H1 (cell line): Measurements from ENCODE around the gene KRT6C. TPM values are rescaled to one million over a fixed set of nuclear protein-coding genes. Genes with fewer than 3 reads are reported as not detected.

ENCODE experiments used
- CHD1 ChIP-seq: IDR thresholded peaks from 2 replicates; pipeline ENCODE4 v1.6.1; 2012; ENCODE audit warnings: low read depth, low read length, improper control_type of control experiment
- GABPA ChIP-seq: IDR thresholded peaks from 2 replicates; pipeline ENCODE4 v1.6.1; 2011; ENCODE audit warnings: mild to moderate bottlenecking, low read length, moderate library complexity, borderline replicate concordance; ENCODE audit not compliant: insufficient read depth
- RFX5 ChIP-seq: IDR thresholded peaks from 2 replicates; pipeline ENCODE4 v1.6.1; 2011; ENCODE audit warnings: low read depth, low read length, improper control_type of control experiment, borderline replicate concordance
- polyA plus RNA-seq, 7 experiments: library from polyadenylated mRNA; depleted of rRNA in 3 of 7; stranded (reverse) in 5 of 7; unstranded in 2 of 7; fragments of >200 nt in 5 of 7; fragments of 200-250 nt in 2 of 7; gene quantifications; 1 replicate in 5 of 7; 2 replicates in 1 of 7; 4 replicates in 1 of 7; pipeline versions ENCODE4 v1.2.1 to v1.2.3, GENCODE V29; 2011 to 2013; ENCODE audit warnings: missing spikeins in 2 of 7, mixed read lengths in 2 of 7
- total RNA-seq: library from RNA; stranded (reverse); fragmentation: NEBNext Ultra II Directional; extraction: Animal tissue kit (Norgen Biotek cat#: 25700); gene quantifications from 2 replicates; pipeline ENCODE4 v1.2.1, GENCODE V29; 2021

Gene KRT6C
- total and polyA plus RNA-seq, 2 of the 8 experiments (the other 6 are each of a cell fraction or from before 2014, with no cell fraction given), result not detected

GRCh38 chr12:52439845-52440244 lies 33.8 kb downstream of the KRT6C start (continued):
- TF ChIP-seq RFX5, result no peak
- no peak for TF ChIP-seq GABPA
- no peak for TF ChIP-seq CHD1
